Measurements from ENCODE around the gene RALGAPA2.

Gene RALGAPA2

GRCh38 chr20:20414640-20415220 is 297.7 kb downstream of the RALGAPA2 start:
- no peak for TF ChIP-seq CTCF (IDR thresholded peaks at IDR 0.05; ENCODE audit: borderline replicate concordance, insufficient read depth, low read depth, low read length)
- no peak overlapping the region for H3K4me3 ChIP-seq (ENCODE audit: low read depth, low read length)

GRCh38 chr20:20413810-20414281 is 298.6 kb downstream of the RALGAPA2 start:
- no peak overlapping the region for H3K4me3 ChIP-seq (ENCODE audit: low read depth, low read length)
- TF ChIP-seq CTCF (IDR thresholded peaks at IDR 0.05; ENCODE audit: borderline replicate concordance, insufficient read depth, low read depth, low read length), result no peak

GRCh38 chr20:20412750-20413149 is 299.7 kb downstream of the RALGAPA2 start:
- H3K4me3 ChIP-seq (ENCODE audit: low read depth, low read length), result no peak overlapping the region
- no peak for TF ChIP-seq CTCF (IDR thresholded peaks at IDR 0.05; ENCODE audit: borderline replicate concordance, insufficient read depth, low read depth, low read length)

GRCh38 chr20:20411836-20412235 is 300.6 kb downstream of the RALGAPA2 start:
- no peak overlapping the region for H3K4me3 ChIP-seq (ENCODE audit: low read depth, low read length)
- no peak for TF ChIP-seq CTCF (IDR thresholded peaks at IDR 0.05; ENCODE audit: borderline replicate concordance, insufficient read depth, low read depth, low read length)

GRCh38 chr20:20411402-20411801 is 301.0 kb downstream of the RALGAPA2 start:
- TF ChIP-seq CTCF (IDR thresholded peaks at IDR 0.05; ENCODE audit: borderline replicate concordance, insufficient read depth, low read depth, low read length), result no peak
- H3K4me3 ChIP-seq (ENCODE audit: low read depth, low read length), result no peak overlapping the region

- no peak for TF ChIP-seq CTCF (IDR thresholded peaks at IDR 0.05; ENCODE audit: borderline replicate concordance, insufficient read depth, low read depth, low read length)
- no peak overlapping the region for H3K4me3 ChIP-seq (ENCODE audit: low read depth, low read length)
Observed at GRCh38 chr20:20410678-20411077, 301.8 kb downstream of the RALGAPA2 start.

- no peak for TF ChIP-seq CTCF (IDR thresholded peaks at IDR 0.05; ENCODE audit: borderline replicate concordance, insufficient read depth, low read depth, low read length)
- no peak overlapping the region for H3K4me3 ChIP-seq (ENCODE audit: low read depth, low read length)
Observed at GRCh38 chr20:20409331-20409730, 303.1 kb downstream of the RALGAPA2 start.
